Spinal cord (tissue), 10 donors: ENCODE results near the gene PDZRN3. TPM values are rescaled to one million over a fixed set of nuclear protein-coding genes. Genes with fewer than 3 reads are reported as not detected.
A peak's percentile ranks its signal among the peaks of the same experiment; 100 is the strongest.

ENCODE experiments used
- DNase-seq, 6 donors: peaks; one replicate each; pipeline versions ENCODE4 v3.0.0 to v3.0.0-alpha.2; 2013 to 2015; ENCODE audit warnings: low spot score in 6 of 6, low read depth in 4 of 6
- H3K27ac ChIP-seq: one replicate; pipeline ENCODE4 v1.5.1; 2013; ENCODE audit warnings: low read depth, low read length, control low read depth
- H3K27me3 ChIP-seq: one replicate; pipeline ENCODE4 v1.6.1; 2013; ENCODE audit warnings: low read length; ENCODE audit not compliant: control insufficient read depth, insufficient read depth
- H3K36me3 ChIP-seq: one replicate; pipeline ENCODE4 v1.6.1; 2013; ENCODE audit warnings: low read length; ENCODE audit not compliant: control insufficient read depth, insufficient read depth
- H3K4me1 ChIP-seq: one replicate; pipeline ENCODE4 v1.6.1; 2013; ENCODE audit warnings: low read length; ENCODE audit not compliant: control insufficient read depth, insufficient read depth
- H3K4me3 ChIP-seq: one replicate; pipeline ENCODE4 v1.5.1; 2013; ENCODE audit warnings: low read depth, low read length, control low read depth
- H3K9me3 ChIP-seq: one replicate; pipeline ENCODE4 v1.6.1; 2013; ENCODE audit warnings: low read length; ENCODE audit not compliant: control insufficient read depth, insufficient read depth
- WGBS: methylation state at CpG from one replicate; pipeline ENCODE4 v1.1.5; 2013; ENCODE audit warnings: missing lambda C conversion rate; ENCODE audit not compliant: insufficient coverage; 5-methylcytosine and 5-hydroxymethylcytosine counted together
- long read RNA-seq, 4 donors: transcript quantifications; one replicate each; lab custom pipeline, GENCODE V29; 2026
- polyA plus RNA-seq, 2 donors: library from polyadenylated mRNA; unstranded; fragments of 120-200 nt; gene quantifications; one replicate each; pipeline ENCODE4 v1.2.1, GENCODE V29; 2013; ENCODE audit not compliant: insufficient read length in 2 of 2
- total RNA-seq, 2 donors: library from RNA; depleted of rRNA in 1 of 2; stranded (reverse); fragments of 120-200 nt in 1 of 2; fragments of >200 nt in 1 of 2; gene quantifications; one replicate each; pipeline versions ENCODE4 v1.2.3 to v1.2.4, GENCODE V29; 2013 to 2014
- donor health status: healthy.

Gene PDZRN3
- 10 to 100 TPM; 29.2 to 83.6 TPM for total RNA-seq
- 10 to 100 TPM; 21.8 to 31.2 TPM for polyA plus RNA-seq
- long read RNA-seq, donor 1, full-length matches to known transcripts, result 9 of 9 reads
- long read RNA-seq, donor 1, partial matches to known transcripts, result 0 of 9 reads
- long read RNA-seq, donor 1, other reads (novel, unspliced or antisense), result 0 of 9 reads
- long read RNA-seq, donor 2, result 0 reads
- long read RNA-seq, donor 3, result 0 reads
- long read RNA-seq, donor 4, full-length matches to known transcripts, result 7 of 7 reads
- long read RNA-seq, donor 4, partial matches to known transcripts, result 0 of 7 reads
- long read RNA-seq, donor 4, other reads (novel, unspliced or antisense), result 0 of 7 reads

- Histone ChIP-seq H3K4me3 (peak within 1 kb of the TSS; percentile 71), H3K4me1 (peaks cover 28% of the 10 kb centered on the region), H3K36me3 (no peaks in the 10 kb centered on the region), H3K9me3 (no peaks in the 10 kb centered on the region), H3K27me3 (no peaks in the 10 kb centered on the region), H3K27ac (peak within 1 kb of the TSS; percentile 82)
- DNase-seq, result peak in 3 of 6 donors; percentile 60 to 87 (median 82)
- WGBS, result 0% methylated on average over 46 of the region's 55 CpGs
These were observed at the start of gene PDZRN3 for GRCh38 chr3:73624821-73625665. Gene PDZRN3 (minus strand): TSS chr3:73624941.

GRCh38 chr3:73674280-73674679, 49.5 kb upstream of the PDZRN3 start:
- 29% methylated on average over 1 of the region's 5 CpGs for WGBS
- Histone ChIP-seq H3K27me3 (no peaks in the 10 kb centered on the region), H3K36me3 (no peaks in the 10 kb centered on the region), H3K9me3 (no peaks in the 10 kb centered on the region), H3K4me3 (no peak overlapping the region), H3K27ac (no peak overlapping the region), H3K4me1 (no peaks in the 10 kb centered on the region)
- peak in 1 of 6 donors; percentile 50 for DNase-seq

- H3K36me3 ChIP-seq, result no peaks in the 10 kb centered on the region
- no peaks in the 10 kb centered on the region for H3K4me1 ChIP-seq
- no peak for DNase-seq
- no peak overlapping the region for H3K4me3 ChIP-seq
- H3K9me3 ChIP-seq, result no peaks in the 10 kb centered on the region
- WGBS, result no CpG with 5 or more reads among the region's 3 CpGs
- H3K27me3 ChIP-seq, result no peaks in the 10 kb centered on the region
- no peak overlapping the region for H3K27ac ChIP-seq
These were observed 44.5 kb upstream of the PDZRN3 start for GRCh38 chr3:73669260-73669659.

- no peaks in the 10 kb centered on the region for H3K36me3 ChIP-seq
- no peak overlapping the region for H3K4me3 ChIP-seq
- WGBS, result no CpG with 5 or more reads among the region's 1 CpG
- H3K27ac ChIP-seq, result no peak overlapping the region
- H3K9me3 ChIP-seq, result no peaks in the 10 kb centered on the region
- no peaks in the 10 kb centered on the region for H3K4me1 ChIP-seq
- no peaks in the 10 kb centered on the region for H3K27me3 ChIP-seq
- DNase-seq, result peak in 1 of 6 donors; percentile 57
These were observed 43.6 kb upstream of the PDZRN3 start for GRCh38 chr3:73668391-73668790.

- no peak overlapping the region for H3K27ac ChIP-seq
- 75% methylated on average over 2 of the region's 3 CpGs for WGBS
These were observed 43.1 kb upstream of the PDZRN3 start for GRCh38 chr3:73667889-73668288.

GRCh38 chr3:73665286-73665685, 40.5 kb upstream of the PDZRN3 start:
- no peaks in the 10 kb centered on the region for H3K27me3 ChIP-seq
- no peak overlapping the region for H3K4me3 ChIP-seq
- H3K9me3 ChIP-seq, result no peaks in the 10 kb centered on the region
- WGBS, result no CpG with 5 or more reads among the region's 2 CpGs
- H3K36me3 ChIP-seq, result no peaks in the 10 kb centered on the region
- no peaks in the 10 kb centered on the region for H3K4me1 ChIP-seq
- H3K27ac ChIP-seq, result no peak overlapping the region
- no peak for DNase-seq

More at GRCh38 chr3:73667889-73668288, 43.1 kb upstream of the PDZRN3 start:
- no peaks in the 10 kb centered on the region for H3K36me3 ChIP-seq
- no peak overlapping the region for H3K4me3 ChIP-seq
- no peaks in the 10 kb centered on the region for H3K9me3 ChIP-seq
- H3K4me1 ChIP-seq, result no peaks in the 10 kb centered on the region
- DNase-seq, result no peak
- no peaks in the 10 kb centered on the region for H3K27me3 ChIP-seq

GRCh38 chr3:73664389-73664788, 39.6 kb upstream of the PDZRN3 start:
- no peaks in the 10 kb centered on the region for H3K27me3 ChIP-seq
- no peak for DNase-seq
- no peaks in the 10 kb centered on the region for H3K9me3 ChIP-seq
- H3K4me1 ChIP-seq, result no peaks in the 10 kb centered on the region
- no peak overlapping the region for H3K4me3 ChIP-seq
- no peaks in the 10 kb centered on the region for H3K36me3 ChIP-seq
- H3K27ac ChIP-seq, result no peak overlapping the region
- WGBS, result 45% methylated on average over 2 of the region's 4 CpGs

- H3K27me3 ChIP-seq, result no peaks in the 10 kb centered on the region
- H3K4me3 ChIP-seq, result no peak overlapping the region
- DNase-seq, result no peak
- H3K27ac ChIP-seq, result no peak overlapping the region
- no peaks in the 10 kb centered on the region for H3K9me3 ChIP-seq
- 80% methylated on average over 1 of the region's 3 CpGs for WGBS
- no peaks in the 10 kb centered on the region for H3K4me1 ChIP-seq
- H3K36me3 ChIP-seq, result no peaks in the 10 kb centered on the region
These were observed 38.8 kb upstream of the PDZRN3 start for GRCh38 chr3:73663495-73663894.

GRCh38 chr3:73661265-73661664, 36.5 kb upstream of the PDZRN3 start:
- no peak overlapping the region for H3K4me3 ChIP-seq
- no peak overlapping the region for H3K27ac ChIP-seq
- no peaks in the 10 kb centered on the region for H3K4me1 ChIP-seq
- H3K27me3 ChIP-seq, result no peaks in the 10 kb centered on the region
- no peak for DNase-seq
- H3K36me3 ChIP-seq, result no peaks in the 10 kb centered on the region
- no peaks in the 10 kb centered on the region for H3K9me3 ChIP-seq
